Tibial nerve (tissue), 4 donors: Measurements from ENCODE around the gene OR5T2. TPM values are rescaled to one million over a fixed set of nuclear protein-coding genes. Genes with fewer than 3 reads are reported as not detected.

Experiments
- DNase-seq, 2 donors: peaks; one replicate each; pipeline ENCODE4 v3.0.0-alpha.2; 2019; ENCODE audit warnings: low spot score in 2 of 2
- H3K27ac ChIP-seq, 4 donors: fragments of 200-600 bp; sonication (generic) in 3 of 4; one replicate each; pipeline ENCODE4 v1.5.1; 2017 to 2019; ENCODE audit warnings: mild to moderate bottlenecking in 1 of 4
- H3K27me3 ChIP-seq, 2 donors: fragments of 200-600 bp; sonication (generic) in 1 of 2; one replicate each; pipeline versions ENCODE4 v1.5.1 to v1.6.0; 2017 to 2019
- H3K36me3 ChIP-seq, 3 donors: fragments of 200-600 bp; sonication (generic); one replicate each; pipeline ENCODE4 v1.5.1; 2018 to 2019
- H3K4me1 ChIP-seq, 4 donors: fragments of 200-600 bp; sonication (generic) in 3 of 4; one replicate each; pipeline ENCODE4 v1.5.1; 2017 to 2019
- H3K4me3 ChIP-seq, 4 donors: fragments of 200-600 bp; sonication (generic) in 3 of 4; one replicate each; pipeline ENCODE4 v1.5.1; 2017 to 2019; ENCODE audit warnings: mild to moderate bottlenecking in 1 of 4, moderate library complexity in 1 of 4
- H3K9me3 ChIP-seq, 4 donors: fragments of 200-600 bp; sonication (generic) in 3 of 4; one replicate each; pipeline ENCODE4 v1.5.1; 2017 to 2019
- CTCF ChIP-seq, 5 experiments: fragments of 200-600 bp in 3 of 5; fragments of 450-650 bp in 2 of 5; sonication (generic) in 3 of 5; IDR thresholded peaks; one replicate each; pipeline ENCODE4 v1.5.1; 2016 to 2019; ENCODE audit warnings: antibody characterized with exemption in 5 of 5, mild to moderate bottlenecking in 3 of 5, moderate library complexity in 2 of 5
- EP300 ChIP-seq, 2 donors: sonication (generic); formaldehyde crosslinking; IDR thresholded peaks; one replicate each; pipeline ENCODE4 v1.6.1; 2017; ENCODE audit warnings: antibody characterized with exemption in 2 of 2, mild to moderate bottlenecking in 1 of 2
- POLR2A ChIP-seq, 2 donors: fragments of 450-650 bp; IDR thresholded peaks; one replicate each; pipeline ENCODE4 v1.6.1; 2017; ENCODE audit warnings: antibody characterized with exemption in 2 of 2, mild to moderate bottlenecking in 2 of 2, moderate library complexity in 2 of 2
- WGBS, 2 donors: methylation state at CpG; one replicate each; pipeline ENCODE4 v1.1.5; 2018; 5-methylcytosine and 5-hydroxymethylcytosine counted together
- total RNA-seq, 4 donors: library from RNA; depleted of rRNA; stranded (reverse); fragments of >200 nt; gene quantifications; one replicate each; pipeline ENCODE4 v1.1.0, GENCODE V29; 2016

Gene OR5T2
- total RNA-seq, 4 donors from 2014 or later, result not detected

GRCh38 chr11:56207790-56208189 is 26.3 kb downstream of the OR5T2 start:
- 51 to 59% methylated on average over 1 of the region's 1 CpG for WGBS, 2 donors
- no peak for DNase-seq
- Histone ChIP-seq H3K4me3 (no peak overlapping the region), H3K36me3 (no peaks in the 10 kb centered on the region), H3K27ac (no peak overlapping the region), H3K27me3 (no peaks in the 10 kb centered on the region), H3K9me3 (peaks cover 0 to 6% (median 0%) of the 10 kb centered on the region in 4 donors), H3K4me1 (no peaks in the 10 kb centered on the region)
- no peak for TF ChIP-seq EP300 (IDR thresholded peaks at IDR 0.05)
- no peak for TF ChIP-seq POLR2A (IDR thresholded peaks at IDR 0.05)
- no peak for TF ChIP-seq CTCF (IDR thresholded peaks at IDR 0.05)

- no peaks in the 10 kb centered on the region for H3K9me3 ChIP-seq
- H3K4me1 ChIP-seq, result no peaks in the 10 kb centered on the region
- H3K27me3 ChIP-seq, result no peaks in the 10 kb centered on the region
- WGBS, 2 donors, result 69 to 70% methylated on average over 2 of the region's 2 CpGs
- H3K4me3 ChIP-seq, result no peak overlapping the region
- no peak overlapping the region for H3K27ac ChIP-seq
- H3K36me3 ChIP-seq, result no peaks in the 10 kb centered on the region
- TF ChIP-seq CTCF (IDR thresholded peaks at IDR 0.05), result no peak
- no peak for TF ChIP-seq EP300 (IDR thresholded peaks at IDR 0.05)
- no peak for TF ChIP-seq POLR2A (IDR thresholded peaks at IDR 0.05)
- no peak for DNase-seq
These were observed 36.7 kb downstream of the OR5T2 start for GRCh38 chr11:56197367-56197766.

- no peaks in the 10 kb centered on the region for H3K9me3 ChIP-seq
- 74 to 76% methylated on average over 3 of the region's 3 CpGs for WGBS, 2 donors
These were observed 37.4 kb downstream of the OR5T2 start for GRCh38 chr11:56196705-56197104.

GRCh38 chr11:56188602-56189001 is 45.5 kb downstream of the OR5T2 start:
- Histone ChIP-seq H3K36me3 (no peaks in the 10 kb centered on the region), H3K27ac (no peak overlapping the region), H3K4me3 (no peak overlapping the region), H3K4me1 (no peaks in the 10 kb centered on the region), H3K9me3 (peaks cover 0 to 13% (median 0%) of the 10 kb centered on the region in 4 donors), H3K27me3 (no peaks in the 10 kb centered on the region)
- WGBS, 2 donors, result 85 to 86% methylated on average over 3 of the region's 3 CpGs
- DNase-seq, result no peak
- TF ChIP-seq POLR2A (IDR thresholded peaks at IDR 0.05), result no peak
- no peak for TF ChIP-seq EP300 (IDR thresholded peaks at IDR 0.05)
- no peak for TF ChIP-seq CTCF (IDR thresholded peaks at IDR 0.05)

More at GRCh38 chr11:56196705-56197104, 37.4 kb downstream of the OR5T2 start:
- Histone ChIP-seq H3K36me3 (no peaks in the 10 kb centered on the region), H3K4me3 (no peak overlapping the region), H3K27ac (no peak overlapping the region), H3K27me3 (no peaks in the 10 kb centered on the region), H3K4me1 (no peaks in the 10 kb centered on the region)
- no peak for DNase-seq
- TF ChIP-seq CTCF (IDR thresholded peaks at IDR 0.05) (no peak), EP300 (IDR thresholded peaks at IDR 0.05) (no peak), POLR2A (IDR thresholded peaks at IDR 0.05) (no peak)

- Histone ChIP-seq H3K27me3 (no peaks in the 10 kb centered on the region), H3K27ac (no peak overlapping the region), H3K9me3 (peaks cover 0 to 15% (median 2%) of the 10 kb centered on the region in 4 donors), H3K4me1 (no peaks in the 10 kb centered on the region), H3K4me3 (no peak overlapping the region), H3K36me3 (no peaks in the 10 kb centered on the region)
- TF ChIP-seq CTCF (IDR thresholded peaks at IDR 0.05) (no peak), EP300 (IDR thresholded peaks at IDR 0.05) (no peak), POLR2A (IDR thresholded peaks at IDR 0.05) (no peak)
- no peak for DNase-seq
These were observed 50.6 kb downstream of the OR5T2 start for GRCh38 chr11:56183459-56183858.

Other genes with a start within 250 kb of the OR5T2 start
- not detected for gene OR5F1, start 239.6 kb downstream of the OR5T2 start, total RNA-seq
- gene OR5AS1, start 206.6 kb downstream of the OR5T2 start, total RNA-seq, result not detected
- not detected for gene OR8I2, start 140.9 kb downstream of the OR5T2 start, total RNA-seq
- not detected for gene OR8H2, start 130.6 kb downstream of the OR5T2 start, total RNA-seq
- gene OR8H3, start 111.9 kb downstream of the OR5T2 start, total RNA-seq, result not detected
- not detected for gene OR8J3, start 94.1 kb downstream of the OR5T2 start, total RNA-seq
- gene OR8K5, start 73.9 kb downstream of the OR5T2 start, total RNA-seq, result not detected
- not detected for gene OR5J2, start 57.6 kb downstream of the OR5T2 start, total RNA-seq
- not detected for gene OR5T3, start 18.0 kb upstream of the OR5T2 start, total RNA-seq
- not detected for gene OR5T1, start 39.9 kb upstream of the OR5T2 start, total RNA-seq
- gene OR8H1, start 58.0 kb upstream of the OR5T2 start, total RNA-seq, result not detected
- gene OR8K3, start 80.9 kb upstream of the OR5T2 start, total RNA-seq, result not detected
- gene OR8K1, start 111.8 kb upstream of the OR5T2 start, total RNA-seq, result not detected
- gene OR8J1, start 120.0 kb upstream of the OR5T2 start, total RNA-seq, result not detected
- not detected for gene OR8U1, start 141.4 kb upstream of the OR5T2 start, total RNA-seq
- gene OR5AL1, start 178.4 kb upstream of the OR5T2 start, total RNA-seq, result not detected
- not detected for gene OR5M3, start 239.1 kb upstream of the OR5T2 start, total RNA-seq